HG03097 (cell line): ENCODE results near the gene NAPB.

Source experiments
- ATAC-seq: cut with Tn5 transposase; IDR thresholded peaks from one replicate; pipeline ENCODE4 v1.9.1; 2021; ENCODE audit not compliant: unreplicated experiment, low FRiP score

The NAPB gene

GRCh38 chr20:23370274-23370673, 51.0 kb downstream of the NAPB start:
- no peak for ATAC-seq

- no peak for ATAC-seq
Measured at GRCh38 chr20:23369072-23369823, 52.0 kb downstream of the NAPB start.

GRCh38 chr20:23368316-23369071, 52.8 kb downstream of the NAPB start:
- ATAC-seq = no peak

GRCh38 chr20:23367770-23368169, 53.5 kb downstream of the NAPB start:
- no peak for ATAC-seq

GRCh38 chr20:23366384-23366783, 54.9 kb downstream of the NAPB start:
- ATAC-seq = no peak

GRCh38 chr20:23365390-23366165, 55.7 kb downstream of the NAPB start:
- no peak for ATAC-seq

- no peak for ATAC-seq
Measured at GRCh38 chr20:23363257-23363649, 58.0 kb downstream of the NAPB start.

GRCh38 chr20:23362392-23363256, 58.7 kb downstream of the NAPB start:
- peak; percentile 22 for ATAC-seq

GRCh38 chr20:23361476-23362391, 59.6 kb downstream of the NAPB start, which contains the start of gene GZF1:
GZF1 (plus strand) TSS chr20:23362182; CDS start chr20:23364384, 2,202 bp downstream.
- ATAC-seq = peak; percentile 72

- no peak for ATAC-seq
Measured at GRCh38 chr20:23361119-23361475, 60.2 kb downstream of the NAPB start.

GRCh38 chr20:23360531-23360930, 60.8 kb downstream of the NAPB start:
- ATAC-seq = no peak

- no peak for ATAC-seq
Measured at GRCh38 chr20:23358923-23359593, 62.2 kb downstream of the NAPB start.

GRCh38 chr20:23358563-23358906, 62.8 kb downstream of the NAPB start:
- ATAC-seq = no peak

- ATAC-seq = peak; percentile 76
Measured at GRCh38 chr20:23357767-23358562, 63.3 kb downstream of the NAPB start.

GRCh38 chr20:23356203-23356602, 65.1 kb downstream of the NAPB start:
- no peak for ATAC-seq

GRCh38 chr20:23350904-23351838, 70.1 kb downstream of the NAPB start:
- peak; percentile 15 for ATAC-seq
